Measurements from ENCODE around the gene DISP2.

- TF ChIP-seq PPARA (CRISPR knock-in tag; IDR thresholded peaks at IDR 0.05; ENCODE audit: borderline replicate concordance) (no peak), ISL1 (CRISPR knock-in tag; IDR thresholded peaks at IDR 0.05) (no peak)
Observed at GRCh38 chr15:40425681-40426080, 67.7 kb downstream of the DISP2 start.

Measured in SK-N-SH treated with all-trans-retinoic acid at 6 μM for 48 hours (cell line).